ENCODE results near the gene SLCO4A1. TPM values are rescaled to one million over a fixed set of nuclear protein-coding genes. Genes with fewer than 3 reads are reported as not detected.

SLCO4A1 gene
- total and polyA plus RNA-seq, 2 donors (not counting 1 experiment from before 2014, with no cell fraction given), result 0.50 TPM; not detected in 1

DNA sequence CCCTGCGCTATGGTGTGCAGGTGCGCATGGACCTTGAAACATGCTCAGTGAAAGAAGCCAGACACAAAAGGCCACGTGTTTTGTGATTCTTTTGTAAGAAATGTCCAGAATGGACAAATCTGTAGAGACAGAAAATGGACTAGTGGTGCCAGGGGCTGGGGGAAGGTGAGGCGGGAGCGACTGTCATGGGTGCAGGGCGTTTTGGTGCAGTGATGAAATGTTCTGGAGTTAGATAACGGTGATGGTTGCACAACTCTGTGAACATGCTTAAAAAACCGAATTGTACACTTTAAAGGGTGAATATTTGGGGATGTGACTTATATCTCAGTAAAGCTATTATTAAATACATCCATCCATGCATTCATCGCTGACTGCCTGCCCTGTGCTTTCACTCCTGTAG is 34.7 kb downstream of the SLCO4A1 start:
- Histone ChIP-seq H3K27ac (ENCODE audit: insufficient read depth, low read length) (no peak overlapping the region), H4K20me1 (ENCODE audit: control insufficient read depth, extremely low read depth, insufficient read depth, low read length) (no peaks in the 10 kb centered on the region), H3K79me2 (ENCODE audit: control insufficient read depth, insufficient read depth, low read length) (no peaks in the 10 kb centered on the region), H3K9ac (ENCODE audit: insufficient read depth, low read length) (no peak overlapping the region), H3K9me3 (ENCODE audit: control insufficient read depth, insufficient read depth, low read depth, low read length) (no peaks in the 10 kb centered on the region), H3K4me2 (ENCODE audit: extremely low read depth, insufficient read depth, low read length) (no peak overlapping the region), H3K4me1 (ENCODE audit: control insufficient read depth, extremely low read depth, insufficient read depth, low read length) (peaks cover 2% of the 10 kb centered on the region), H3K27me3 (ENCODE audit: control insufficient read depth, insufficient read depth, low read length) (peaks cover 7% of the 10 kb centered on the region), H3K4me3 (replicated peaks in 1 of 4; ENCODE audit: control extremely low read depth in 1 of 4, insufficient read depth in 1 of 4, low read depth in 3 of 4, low read length in 4 of 4) (no peak overlapping the region), H3K36me3 (ENCODE audit: control insufficient read depth, insufficient read depth, low read length) (no peaks in the 10 kb centered on the region), H2AFZ (ENCODE audit: low read length) (no peak overlapping the region)
- no peak for DNase-seq (ENCODE audit: low read depth in 2 of 2)
- TF ChIP-seq, protein P1, sequence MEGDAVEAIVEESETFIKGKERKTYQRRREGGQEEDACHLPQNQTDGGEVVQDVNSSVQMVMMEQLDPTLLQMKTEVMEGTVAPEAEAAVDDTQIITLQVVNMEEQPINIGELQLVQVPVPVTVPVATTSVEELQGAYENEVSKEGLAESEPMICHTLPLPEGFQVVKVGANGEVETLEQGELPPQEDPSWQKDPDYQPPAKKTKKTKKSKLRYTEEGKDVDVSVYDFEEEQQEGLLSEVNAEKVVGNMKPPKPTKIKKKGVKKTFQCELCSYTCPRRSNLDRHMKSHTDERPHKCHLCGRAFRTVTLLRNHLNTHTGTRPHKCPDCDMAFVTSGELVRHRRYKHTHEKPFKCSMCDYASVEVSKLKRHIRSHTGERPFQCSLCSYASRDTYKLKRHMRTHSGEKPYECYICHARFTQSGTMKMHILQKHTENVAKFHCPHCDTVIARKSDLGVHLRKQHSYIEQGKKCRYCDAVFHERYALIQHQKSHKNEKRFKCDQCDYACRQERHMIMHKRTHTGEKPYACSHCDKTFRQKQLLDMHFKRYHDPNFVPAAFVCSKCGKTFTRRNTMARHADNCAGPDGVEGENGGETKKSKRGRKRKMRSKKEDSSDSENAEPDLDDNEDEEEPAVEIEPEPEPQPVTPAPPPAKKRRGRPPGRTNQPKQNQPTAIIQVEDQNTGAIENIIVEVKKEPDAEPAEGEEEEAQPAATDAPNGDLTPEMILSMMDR (conservative IDR thresholded peaks at IDR 0.05 in 1 of 2, IDR thresholded peaks at IDR 0.05 in 1 of 2; ENCODE audit: low read depth in 1 of 2, low read length in 2 of 2), result no peak
- TF ChIP-seq EZH2 (IDR thresholded peaks at IDR 0.05; ENCODE audit: low read length, missing control alignments), result no peak

DNA sequence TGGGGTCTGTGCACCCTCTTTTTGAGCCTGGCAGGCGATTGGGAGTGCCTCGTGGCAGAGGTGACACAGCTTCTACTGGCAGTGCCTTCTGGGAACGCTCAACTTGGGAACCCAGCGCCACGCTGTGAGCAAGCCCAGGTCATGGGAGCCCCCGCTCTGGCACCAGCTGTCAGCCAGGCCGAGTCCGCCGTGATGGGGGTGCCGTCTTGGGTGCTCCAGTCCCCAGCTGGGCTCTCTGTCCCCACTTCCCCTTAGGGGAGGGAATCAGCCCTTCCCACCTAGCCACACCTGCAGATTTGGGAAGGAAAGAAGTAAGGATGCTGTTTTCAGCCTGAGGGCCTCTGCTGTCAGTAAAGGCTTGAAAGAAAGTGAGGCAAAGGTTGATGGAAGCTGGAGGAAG is 35.4 kb downstream of the SLCO4A1 start:
- TF ChIP-seq EZH2 (IDR thresholded peaks at IDR 0.05; ENCODE audit: low read length, missing control alignments), result no peak
- TF ChIP-seq, protein P1 (conservative IDR thresholded peaks at IDR 0.05 in 1 of 2, IDR thresholded peaks at IDR 0.05 in 1 of 2; ENCODE audit: low read depth in 1 of 2, low read length in 2 of 2), result no peak
- no peak for DNase-seq (ENCODE audit: low read depth in 2 of 2)
- H3K4me3 ChIP-seq (replicated peaks in 1 of 4; ENCODE audit: control extremely low read depth in 1 of 4, insufficient read depth in 1 of 4, low read depth in 3 of 4, low read length in 4 of 4), result no peak overlapping the region
- H3K27me3 ChIP-seq (ENCODE audit: control insufficient read depth, insufficient read depth, low read length), result peaks cover 13% of the 10 kb centered on the region
- no peaks in the 10 kb centered on the region for H4K20me1 ChIP-seq (ENCODE audit: control insufficient read depth, extremely low read depth, insufficient read depth, low read length)
- H2AFZ ChIP-seq (ENCODE audit: low read length), result no peak overlapping the region
- H3K79me2 ChIP-seq (ENCODE audit: control insufficient read depth, insufficient read depth, low read length), result no peaks in the 10 kb centered on the region
- no peak overlapping the region for H3K4me2 ChIP-seq (ENCODE audit: extremely low read depth, insufficient read depth, low read length)
- no peak overlapping the region for H3K9ac ChIP-seq (ENCODE audit: insufficient read depth, low read length)
- H3K9me3 ChIP-seq (ENCODE audit: control insufficient read depth, insufficient read depth, low read depth, low read length), result no peaks in the 10 kb centered on the region
- H3K36me3 ChIP-seq (ENCODE audit: control insufficient read depth, insufficient read depth, low read length), result no peaks in the 10 kb centered on the region
- no peak overlapping the region for H3K27ac ChIP-seq (ENCODE audit: insufficient read depth, low read length)
- H3K4me1 ChIP-seq (ENCODE audit: control insufficient read depth, extremely low read depth, insufficient read depth, low read length), result peaks cover 2% of the 10 kb centered on the region

- Histone ChIP-seq H3K27me3 (ENCODE audit: control insufficient read depth, insufficient read depth, low read length) (peaks cover 14% of the 10 kb centered on the region), H3K4me1 (ENCODE audit: control insufficient read depth, extremely low read depth, insufficient read depth, low read length) (peaks cover 2% of the 10 kb centered on the region), H3K9me3 (ENCODE audit: control insufficient read depth, insufficient read depth, low read depth, low read length) (no peaks in the 10 kb centered on the region), H3K9ac (ENCODE audit: insufficient read depth, low read length) (no peak overlapping the region), H2AFZ (ENCODE audit: low read length) (no peak overlapping the region), H3K27ac (ENCODE audit: insufficient read depth, low read length) (no peak overlapping the region), H4K20me1 (ENCODE audit: control insufficient read depth, extremely low read depth, insufficient read depth, low read length) (no peaks in the 10 kb centered on the region), H3K36me3 (ENCODE audit: control insufficient read depth, insufficient read depth, low read length) (no peaks in the 10 kb centered on the region), H3K79me2 (ENCODE audit: control insufficient read depth, insufficient read depth, low read length) (no peaks in the 10 kb centered on the region), H3K4me2 (ENCODE audit: extremely low read depth, insufficient read depth, low read length) (peak overlapping the region; percentile 35), H3K4me3 (replicated peaks in 1 of 4; ENCODE audit: control extremely low read depth in 1 of 4, insufficient read depth in 1 of 4, low read depth in 3 of 4, low read length in 4 of 4) (no peak overlapping the region)
- peak in 1 of 2 donors; percentile 18 for DNase-seq (ENCODE audit: low read depth in 2 of 2)
- no peak for TF ChIP-seq EZH2 (IDR thresholded peaks at IDR 0.05; ENCODE audit: low read length, missing control alignments)
- TF ChIP-seq, protein P1 (conservative IDR thresholded peaks at IDR 0.05 in 1 of 2, IDR thresholded peaks at IDR 0.05 in 1 of 2; ENCODE audit: low read depth in 1 of 2, low read length in 2 of 2), result no peak
Measured at GRCh38 chr20:62678553-62678952, 36.2 kb downstream of the SLCO4A1 start.

All from fibroblast of lung (primary cell).